IMR-90 (cell line): ENCODE data around the gene DENND5A. TPM values are rescaled to one million over a fixed set of nuclear protein-coding genes. Genes with fewer than 3 reads are reported as not detected.

ENCODE experiments used
- ATAC-seq: fragments of 200-7000 bp; cut with Tn5 transposase; 2 replicates; pipeline ENCODE4 v1.9.1; 2020; ENCODE audit warnings: low read depth, mild to moderate bottlenecking, moderate library complexity
- BruUV-seq: library from RNA; stranded (reverse); fragments of 400-500 nt; replicated peaks from 2 replicates; lab custom pipeline; 2021; lab: Mats Ljungman, UMichigan
- CTCF ChIA-PET: fragments of 300-600 bp; formaldehyde crosslinking; extraction: SDS; loops from one replicate; lab custom pipeline; 2021; ENCODE audit warnings: antibody characterized with exemption; lab: Yijun Ruan, JAX
- POLR2A ChIA-PET: fragments of 300-600 bp; sonication (Branson Sonifier 250); formaldehyde crosslinking; loops from one replicate; lab custom pipeline; 2022; ENCODE audit warnings: antibody characterized with exemption; ENCODE audit not compliant: unreplicated experiment; lab: Charles Lee
- DNase-seq: peaks from one replicate; pipeline ENCODE4 v3.0.0; 2013
- H2AFZ ChIP-seq: replicated peaks from 2 replicates; pipeline ENCODE3; 2013; ENCODE audit warnings: low read length, mild to moderate bottlenecking; ENCODE audit not compliant: poor library complexity
- H2AK5ac ChIP-seq: 2 replicates; pipeline ENCODE4 v1.6.1; 2013; ENCODE audit warnings: low read depth, low read length, inconsistent platforms
- H2AK9ac ChIP-seq: replicated peaks from 2 replicates; pipeline ENCODE3; 2013; ENCODE audit warnings: mild to moderate bottlenecking, low read depth, low read length, moderate library complexity; ENCODE audit not compliant: poor library complexity
- H2BK120ac ChIP-seq: 2 replicates; pipeline ENCODE4 v1.6.1; 2013; ENCODE audit warnings: low read depth, low read length, inconsistent platforms
- H2BK15ac ChIP-seq: 3 replicates; pipeline ENCODE4 v1.6.1; 2013; ENCODE audit warnings: low read depth, low read length, inconsistent platforms
- H2BK20ac ChIP-seq: 2 replicates; pipeline ENCODE4 v1.6.1; 2013; ENCODE audit warnings: low read depth, mild to moderate bottlenecking, inconsistent platforms, low read length, moderate library complexity
- H2BK5ac ChIP-seq: 2 replicates; pipeline ENCODE4 v1.6.1; 2013; ENCODE audit warnings: mild to moderate bottlenecking, low read depth, low read length, inconsistent platforms; ENCODE audit not compliant: poor library complexity, severe bottlenecking
- H3K14ac ChIP-seq: replicated peaks from 2 replicates; pipeline ENCODE4 v1.6.1; 2013; ENCODE audit warnings: low read depth, low read length, inconsistent platforms
- H3K18ac ChIP-seq: 2 replicates; pipeline ENCODE4 v1.6.1; 2013; ENCODE audit warnings: low read depth, low read length, control low read depth
- H3K23ac ChIP-seq: 2 replicates; pipeline ENCODE4 v1.6.1; 2013; ENCODE audit warnings: low read depth, low read length, inconsistent platforms
- H3K27ac ChIP-seq: 2 replicates; pipeline ENCODE4 v1.5.1; 2013; ENCODE audit warnings: mild to moderate bottlenecking, control low read depth, low read length; ENCODE audit not compliant: insufficient read depth
- H3K27me3 ChIP-seq: 2 replicates; pipeline ENCODE4 v1.6.1; 2013; ENCODE audit warnings: low read length; ENCODE audit not compliant: control insufficient read depth, insufficient read depth
- H3K36me3 ChIP-seq: 2 replicates; pipeline ENCODE4 v1.6.1; 2013; ENCODE audit warnings: low read length, mixed read lengths; ENCODE audit not compliant: control insufficient read depth, insufficient read depth
- H3K4ac ChIP-seq: 2 replicates; pipeline ENCODE4 v1.6.1; 2013; ENCODE audit warnings: low read depth, low read length, inconsistent platforms
- H3K4me1 ChIP-seq: 2 replicates; pipeline ENCODE4 v1.6.1; 2013; ENCODE audit warnings: low read length, mixed read lengths; ENCODE audit not compliant: control insufficient read depth, insufficient read depth
- H3K4me2 ChIP-seq: 2 replicates; pipeline ENCODE4 v1.6.1; 2013; ENCODE audit warnings: low read depth, mild to moderate bottlenecking, control low read depth, low read length, moderate library complexity
- H3K4me3 ChIP-seq: 2 replicates; pipeline ENCODE4 v1.5.1; 2013; ENCODE audit warnings: low read depth, mild to moderate bottlenecking, control low read depth, low read length, moderate library complexity; ENCODE audit not compliant: insufficient read depth
- H3K56ac ChIP-seq: 2 replicates; pipeline ENCODE4 v1.6.1; 2013; ENCODE audit warnings: low read length, inconsistent platforms; ENCODE audit not compliant: insufficient read depth; ENCODE audit errors: extremely low read depth
- H3K79me1 ChIP-seq, 2 experiments: 2 replicates each; pipeline ENCODE4 v1.6.1; 2013; ENCODE audit warnings: low read length in 2 of 2, inconsistent platforms in 1 of 2, low read depth in 1 of 2
- H3K9ac ChIP-seq: 2 replicates; pipeline ENCODE4 v1.6.1; 2013; ENCODE audit warnings: low read depth, low read length, control low read depth
- H3K9me1 ChIP-seq: 2 replicates; pipeline ENCODE4 v1.6.1; 2013; ENCODE audit warnings: low read length, inconsistent platforms; ENCODE audit not compliant: insufficient read depth
- H3K9me3 ChIP-seq: 2 replicates; pipeline ENCODE4 v1.6.1; 2013; ENCODE audit warnings: low read length; ENCODE audit not compliant: control insufficient read depth, insufficient read depth
- H4K20me1 ChIP-seq: 2 replicates; pipeline ENCODE4 v1.6.1; 2013; ENCODE audit warnings: low read length, inconsistent platforms; ENCODE audit not compliant: insufficient read depth
- H4K5ac ChIP-seq: 2 replicates; pipeline ENCODE4 v1.6.1; 2013; ENCODE audit warnings: mild to moderate bottlenecking, low read depth, low read length, control low read depth
- H4K8ac ChIP-seq, 2 experiments: 2 replicates each; pipeline ENCODE4 v1.6.1; 2013; ENCODE audit warnings: low read depth in 2 of 2, low read length in 2 of 2, control low read depth in 1 of 2, inconsistent platforms in 1 of 2
- H4K91ac ChIP-seq: 2 replicates; pipeline ENCODE4 v1.6.1; 2013; ENCODE audit warnings: low read depth, low read length, inconsistent platforms; ENCODE audit not compliant: insufficient read depth
- BHLHE40 ChIP-seq: fragments of 150-350 bp; IDR thresholded peaks from 2 replicates; pipeline ENCODE4 v1.6.1; 2016; ENCODE audit warnings: mild to moderate bottlenecking, low read depth, low read length
- CEBPB ChIP-seq: IDR thresholded peaks from 2 replicates; pipeline ENCODE4 v1.6.1; 2012; ENCODE audit warnings: low read depth, low read length, improper control_type of control experiment
- CHD1 ChIP-seq: IDR thresholded peaks from 2 replicates; pipeline ENCODE4 v1.6.1; 2012; ENCODE audit warnings: low read depth, low read length, improper control_type of control experiment
- FOS ChIP-seq: fragments of 150-350 bp; IDR thresholded peaks from 2 replicates; pipeline ENCODE4 v1.6.1; 2016; ENCODE audit warnings: low read depth, low read length
- MXI1 ChIP-seq: IDR thresholded peaks from 2 replicates; pipeline ENCODE4 v1.6.1; 2012; ENCODE audit warnings: low read depth, mild to moderate bottlenecking, low read length, moderate library complexity, borderline replicate concordance
- NFE2L2 ChIP-seq: fragments of 150-350 bp; IDR thresholded peaks from 2 replicates; pipeline ENCODE4 v1.6.1; 2016; ENCODE audit warnings: low read depth, mild to moderate bottlenecking, low read length
- POLR2A ChIP-seq: IDR thresholded peaks from 2 replicates; pipeline ENCODE4 v1.6.1; 2012; ENCODE audit warnings: mild to moderate bottlenecking, low read depth, low read length
- RCOR1 ChIP-seq: IDR thresholded peaks from 2 replicates; pipeline ENCODE4 v1.6.1; 2012; ENCODE audit warnings: mild to moderate bottlenecking, low read length, improper control_type of control experiment; ENCODE audit not compliant: insufficient replicate concordance
- RFX5 ChIP-seq: IDR thresholded peaks from 2 replicates; pipeline ENCODE4 v1.8.0; 2012; ENCODE audit warnings: low read depth, mild to moderate bottlenecking, low read length, moderate library complexity
- SMC3 ChIP-seq: fragments of 150-350 bp; IDR thresholded peaks from 2 replicates; pipeline ENCODE4 v1.6.1; 2016; ENCODE audit warnings: low read depth, mild to moderate bottlenecking, antibody characterized with exemption, low read length, moderate library complexity
- WGBS, 2 experiments: methylation state at CpG; one replicate each; pipeline versions ENCODE4 v1.1.5 to v1.1.7; 2013; ENCODE audit warnings: missing lambda C conversion rate in 2 of 2; ENCODE audit not compliant: insufficient read length in 1 of 2; ENCODE audit errors: extremely low coverage in 2 of 2; 5-methylcytosine and 5-hydroxymethylcytosine counted together
- dilution Hi-C: fragments of 300-500 bp; cut with HindIII; formaldehyde crosslinking; loops from one replicate; pipeline ENCODE4 v1.14.3; 2018; ENCODE audit warnings: low sequenced_read_pairs; ENCODE audit not compliant: unreplicated experiment
- in situ Hi-C: fragments of 300-500 bp; cut with MboI; formaldehyde crosslinking; loops from 3 replicates; pipeline ENCODE4 v1.14.3; 2019; ENCODE audit warnings: low sequenced_read_pairs, inconsistent platforms, mixed read lengths
- intact Hi-C: fragments of 100-400 bp; cut with micrococcal nuclease; formaldehyde crosslinking; loops from 2 replicates; pipeline ENCODE4 v1.10.0; 2022
- polyA plus RNA-seq, 3 experiments: library from polyadenylated mRNA; depleted of rRNA; stranded (reverse); fragments of >200 nt; gene quantifications; 2 replicates each; pipeline ENCODE4 v1.2.3, GENCODE V29; 2012; ENCODE audit warnings: low replicate concordance in 1 of 3
- total RNA-seq: library from RNA; depleted of rRNA; stranded (reverse); fragments of >200 nt; gene quantifications from 2 replicates; pipeline ENCODE4 v1.2.3, GENCODE V29; 2012
- TF ChIP-seq, protein P1 (sequence below): fragments of 150-350 bp; IDR thresholded peaks from 2 replicates; pipeline ENCODE4 v1.6.1; 2016; ENCODE audit warnings: low read depth, mild to moderate bottlenecking, low read length, moderate library complexity, borderline replicate concordance
- TF ChIP-seq, protein P2 (sequence below): fragments of 150-350 bp; IDR thresholded peaks from 2 replicates; pipeline ENCODE4 v1.6.1; 2017; ENCODE audit warnings: mild to moderate bottlenecking, antibody characterized with exemption, low read length, low read depth

The DENND5A gene
- total and polyA plus RNA-seq, 2 of the 4 experiments (the other 2 are of a cell fraction): 179 to 192 TPM

DNA sequence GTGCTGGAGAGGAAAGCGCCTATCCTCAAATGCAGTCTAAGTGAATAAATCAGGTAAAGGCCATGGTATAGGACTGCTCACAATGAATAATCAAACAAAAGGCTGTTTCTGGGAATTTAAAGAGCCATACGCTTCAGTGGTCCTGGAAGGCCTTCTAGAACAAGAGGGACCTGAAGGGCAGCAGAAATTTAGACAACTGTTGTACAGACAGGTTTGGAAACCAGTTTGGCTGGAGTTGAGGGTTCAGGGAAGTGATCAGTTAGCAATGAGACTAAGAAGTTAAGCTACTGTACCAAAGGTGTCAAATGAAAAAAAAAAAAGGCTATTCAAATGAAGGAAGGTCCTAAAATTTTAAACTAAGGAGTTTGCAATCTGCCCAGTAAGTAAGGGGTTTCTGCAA, 117.1 kb downstream of the DENND5A start:
- no peak overlapping the region for H2AK9ac ChIP-seq
- WGBS, 2 experiments: 100% methylated on average over 1 of the region's 2 CpGs; no CpG with 5 or more reads in 1 of the 2 experiments
- BruUV-seq: TSS peak; percentile 10
- H4K91ac ChIP-seq: no peak overlapping the region
- no peak overlapping the region for H3K14ac ChIP-seq
- H4K20me1 ChIP-seq: no peaks in the 10 kb centered on the region; the same call in 1 of the 2 replicates
- H2BK120ac ChIP-seq: no peak overlapping the region
- H2BK15ac ChIP-seq: no peak overlapping the region
- no peak overlapping the region for H3K56ac ChIP-seq
- H3K4me2 ChIP-seq: no peak overlapping the region
- H3K9ac ChIP-seq: no peak overlapping the region
- POLR2A ChIA-PET: interaction anchor here (0.6 kb wide), 1 partner anchor 9 kb away, joined by 5 read pairs; no protein-coding TSS in a partner anchor
- H4K8ac ChIP-seq: no peak overlapping the region
- intact Hi-C loops (no loop called here), in situ Hi-C loops (loop anchor here (25.0 kb wide), 1 partner anchor 461 kb away; the partner anchor contains the start of genes RPL27A and TRIM66), dilution Hi-C loops (no loop called here)
- CTCF ChIA-PET: no interaction called here
- H3K79me1 ChIP-seq: peaks cover 42 to 77% of the 10 kb centered on the region in 2 experiments
- peaks cover 9% of the 10 kb centered on the region for H3K4me1 ChIP-seq
- H3K4me3 ChIP-seq: no peak overlapping the region
- no peaks in the 10 kb centered on the region for H3K27me3 ChIP-seq
- H4K5ac ChIP-seq: no peak overlapping the region
- no peak overlapping the region for H2BK20ac ChIP-seq
- no peak for TF ChIP-seq BHLHE40
- no peak for TF ChIP-seq NFE2L2
- no peak for TF ChIP-seq CHD1
- no peak for TF ChIP-seq POLR2A
- no peak for TF ChIP-seq FOS
- TF ChIP-seq, protein P1, sequence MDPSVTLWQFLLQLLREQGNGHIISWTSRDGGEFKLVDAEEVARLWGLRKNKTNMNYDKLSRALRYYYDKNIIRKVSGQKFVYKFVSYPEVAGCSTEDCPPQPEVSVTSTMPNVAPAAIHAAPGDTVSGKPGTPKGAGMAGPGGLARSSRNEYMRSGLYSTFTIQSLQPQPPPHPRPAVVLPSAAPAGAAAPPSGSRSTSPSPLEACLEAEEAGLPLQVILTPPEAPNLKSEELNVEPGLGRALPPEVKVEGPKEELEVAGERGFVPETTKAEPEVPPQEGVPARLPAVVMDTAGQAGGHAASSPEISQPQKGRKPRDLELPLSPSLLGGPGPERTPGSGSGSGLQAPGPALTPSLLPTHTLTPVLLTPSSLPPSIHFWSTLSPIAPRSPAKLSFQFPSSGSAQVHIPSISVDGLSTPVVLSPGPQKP: no peak
- TF ChIP-seq RFX5: no peak
- no peak for TF ChIP-seq MXI1
- TF ChIP-seq CEBPB: no peak
- TF ChIP-seq, protein P2, sequence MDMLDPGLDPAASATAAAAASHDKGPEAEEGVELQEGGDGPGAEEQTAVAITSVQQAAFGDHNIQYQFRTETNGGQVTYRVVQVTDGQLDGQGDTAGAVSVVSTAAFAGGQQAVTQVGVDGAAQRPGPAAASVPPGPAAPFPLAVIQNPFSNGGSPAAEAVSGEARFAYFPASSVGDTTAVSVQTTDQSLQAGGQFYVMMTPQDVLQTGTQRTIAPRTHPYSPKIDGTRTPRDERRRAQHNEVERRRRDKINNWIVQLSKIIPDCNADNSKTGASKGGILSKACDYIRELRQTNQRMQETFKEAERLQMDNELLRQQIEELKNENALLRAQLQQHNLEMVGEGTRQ: no peak
- TF ChIP-seq RCOR1: no peak
- TF ChIP-seq SMC3: no peak
- no peak overlapping the region; the same call in 1 of the 2 replicates for H2AK5ac ChIP-seq
- no peak overlapping the region for H3K23ac ChIP-seq
- H3K36me3 ChIP-seq: peaks cover 72% of the 10 kb centered on the region
- ATAC-seq: no peak
- no peak overlapping the region for H3K27ac ChIP-seq
- H3K9me1 ChIP-seq: peaks cover 33% of the 10 kb centered on the region
- no peak overlapping the region for H3K4ac ChIP-seq
- no peak overlapping the region for H2BK5ac ChIP-seq
- H3K18ac ChIP-seq: no peak overlapping the region
- no peak overlapping the region for H2AFZ ChIP-seq
- no peak for DNase-seq
- H3K9me3 ChIP-seq: no peaks in the 10 kb centered on the region
